HG03135 (cell line): Measurements from ENCODE around the gene UNC45A.

ENCODE experiments used
- ATAC-seq: cut with Tn5 transposase; IDR thresholded peaks from one replicate; pipeline ENCODE4 v1.9.1; 2021; ENCODE audit warnings: mild to moderate bottlenecking, moderate library complexity; ENCODE audit not compliant: unreplicated experiment

The UNC45A gene

DNA sequence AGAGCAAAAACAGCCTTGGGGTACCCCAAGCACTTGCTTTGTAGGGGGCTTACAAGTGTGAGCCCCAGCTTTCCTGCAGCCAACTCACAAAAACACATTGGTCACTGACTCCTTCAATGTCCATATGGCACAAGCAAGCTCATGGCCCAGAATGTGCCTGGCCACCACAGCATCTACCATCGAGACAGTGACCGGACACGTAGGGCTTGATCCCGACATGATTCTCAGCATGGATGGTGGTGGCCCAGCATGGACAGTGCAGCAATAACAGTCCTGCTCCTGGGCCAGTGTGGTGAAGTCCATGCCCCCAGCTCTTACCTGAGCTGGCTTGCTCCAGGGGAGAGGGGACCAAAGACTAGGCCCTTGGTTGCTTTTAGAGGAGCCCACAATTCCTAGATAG is 6.0 kb downstream of the UNC45A start:
- no peak for ATAC-seq

DNA sequence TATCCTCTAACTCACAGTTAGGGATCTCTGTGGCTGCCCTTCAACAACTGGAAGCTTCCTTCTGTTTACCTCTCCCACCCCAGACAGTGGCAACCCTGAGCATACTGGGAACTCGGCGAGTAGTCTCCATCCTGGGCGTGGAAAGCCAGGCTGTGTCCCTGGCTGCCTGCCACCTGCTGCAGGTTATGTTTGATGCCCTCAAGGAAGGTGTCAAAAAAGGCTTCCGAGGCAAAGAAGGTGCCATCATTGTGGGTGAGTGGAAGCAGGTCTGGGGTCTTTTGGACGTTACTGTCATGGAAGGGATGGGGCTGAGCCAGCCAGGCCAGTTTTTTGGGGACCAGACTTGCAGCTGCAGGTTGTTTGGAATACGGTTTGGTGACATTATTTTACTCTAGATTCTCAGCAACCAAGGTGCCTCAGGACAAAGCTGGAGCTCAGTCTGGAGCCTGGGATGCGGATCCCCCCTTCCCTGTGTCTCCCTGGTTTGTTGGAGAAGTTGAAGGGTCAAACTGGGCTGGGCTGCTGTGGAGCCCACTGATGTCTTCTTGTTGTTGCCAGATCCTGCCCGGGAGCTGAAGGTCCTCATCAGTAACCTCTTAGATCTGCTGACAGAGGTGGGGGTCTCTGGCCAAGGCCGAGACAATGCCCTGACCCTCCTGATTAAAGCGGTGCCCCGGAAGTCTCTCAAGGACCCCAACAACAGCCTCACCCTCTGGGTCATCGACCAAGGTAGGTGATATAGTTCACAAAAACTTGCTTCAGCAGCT is 7.5 kb downstream of the UNC45A start:
- ATAC-seq: no peak

DNA sequence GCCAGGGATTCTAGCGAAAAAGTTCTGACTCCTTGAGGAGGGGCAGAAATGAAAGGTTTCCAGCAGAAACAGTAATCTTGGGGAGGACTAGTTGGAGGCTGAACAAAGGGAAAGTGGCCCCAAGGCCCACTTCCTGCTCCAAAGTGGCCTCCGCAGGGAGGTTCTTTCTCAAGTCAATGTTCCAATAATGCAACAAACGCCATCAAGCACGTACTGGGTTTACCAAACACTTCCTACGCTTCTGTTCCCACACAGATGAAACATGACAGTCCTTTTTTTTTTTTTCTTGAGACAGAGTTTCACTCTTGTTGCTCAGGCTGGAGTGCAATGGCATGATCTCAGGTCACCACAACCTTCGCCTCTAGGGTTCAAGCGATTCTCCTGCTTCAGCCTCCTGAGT is 10.0 kb downstream of the UNC45A start:
- ATAC-seq: no peak

DNA sequence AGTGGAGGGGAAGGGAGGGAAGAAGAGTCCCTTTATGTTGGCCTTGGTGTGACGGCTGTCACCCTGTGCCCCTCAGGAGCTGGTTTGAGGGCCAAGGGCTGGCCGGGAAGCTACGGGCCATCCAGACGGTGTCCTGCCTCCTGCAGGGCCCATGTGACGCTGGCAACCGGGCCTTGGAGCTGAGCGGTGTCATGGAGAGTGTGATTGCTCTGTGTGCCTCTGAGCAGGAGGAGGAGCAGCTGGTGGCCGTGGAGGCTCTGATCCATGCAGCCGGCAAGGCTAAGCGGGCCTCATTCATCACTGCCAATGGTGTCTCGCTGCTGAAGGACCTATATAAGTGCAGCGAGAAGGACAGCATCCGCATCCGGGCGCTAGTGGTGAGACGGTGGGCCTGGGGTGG is 11.5 kb downstream of the UNC45A start:
- no peak for ATAC-seq

GRCh38 chr15:90946941-90947576 is 12.0 kb downstream of the UNC45A start:
- no peak for ATAC-seq

- no peak for ATAC-seq
Observed at GRCh38 chr15:90947577-90948357, 12.7 kb downstream of the UNC45A start.

GRCh38 chr15:90948506-90948905 is 13.4 kb downstream of the UNC45A start:
- no peak for ATAC-seq

GRCh38 chr15:90949979-90950675 is 15.0 kb downstream of the UNC45A start:
- ATAC-seq: no peak

DNA sequence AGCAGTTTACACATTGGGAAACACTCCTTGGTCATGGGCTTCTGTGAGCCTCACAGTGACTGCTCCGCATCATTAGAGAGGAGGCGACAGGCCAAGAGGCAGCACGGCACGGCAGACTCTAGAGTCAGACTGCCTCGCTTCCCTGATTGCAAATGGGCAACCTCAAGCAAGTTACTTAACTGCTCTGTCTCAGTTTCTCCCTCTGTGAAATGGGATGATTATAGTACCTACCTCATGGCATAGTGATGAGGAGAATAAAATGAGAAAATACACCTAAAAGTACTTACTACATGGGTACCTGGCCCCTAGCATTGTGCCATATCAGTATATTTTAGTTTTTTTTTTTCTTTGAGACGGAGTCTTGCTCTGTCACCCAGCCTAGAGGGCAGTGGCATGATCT is 15.6 kb downstream of the UNC45A start:
- ATAC-seq: no peak

DNA sequence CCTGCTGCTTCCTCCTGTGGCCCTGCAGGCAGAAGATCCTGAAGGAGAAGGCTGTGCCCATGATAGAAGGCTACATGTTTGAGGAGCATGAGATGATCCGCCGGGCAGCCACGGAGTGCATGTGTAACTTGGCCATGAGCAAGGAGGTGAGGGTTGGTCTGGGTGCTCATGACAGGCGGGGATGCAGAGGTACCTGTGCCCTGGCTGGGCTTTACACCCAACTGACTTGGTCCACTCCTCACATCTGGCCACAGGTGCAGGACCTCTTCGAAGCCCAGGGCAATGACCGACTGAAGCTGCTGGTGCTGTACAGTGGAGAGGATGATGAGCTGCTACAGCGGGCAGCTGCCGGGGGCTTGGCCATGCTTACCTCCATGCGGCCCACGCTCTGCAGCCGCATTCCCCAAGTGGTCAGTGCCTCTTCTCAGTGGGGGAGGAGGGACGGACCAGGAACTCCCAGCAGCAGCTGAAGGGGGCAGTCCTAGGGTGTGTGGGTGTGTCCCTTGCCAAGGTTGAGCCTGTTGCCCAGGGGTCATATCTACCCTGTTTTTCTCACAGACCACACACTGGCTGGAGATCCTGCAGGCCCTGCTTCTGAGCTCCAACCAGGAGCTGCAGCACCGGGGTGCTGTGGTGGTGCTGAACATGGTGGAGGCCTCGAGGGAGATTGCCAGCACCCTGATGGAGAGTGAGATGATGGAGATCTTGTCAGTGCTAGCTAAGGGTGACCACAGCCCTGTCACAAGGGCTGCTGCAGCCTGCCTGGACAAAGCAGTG is 18.0 kb downstream of the UNC45A start:
- no peak for ATAC-seq

DNA sequence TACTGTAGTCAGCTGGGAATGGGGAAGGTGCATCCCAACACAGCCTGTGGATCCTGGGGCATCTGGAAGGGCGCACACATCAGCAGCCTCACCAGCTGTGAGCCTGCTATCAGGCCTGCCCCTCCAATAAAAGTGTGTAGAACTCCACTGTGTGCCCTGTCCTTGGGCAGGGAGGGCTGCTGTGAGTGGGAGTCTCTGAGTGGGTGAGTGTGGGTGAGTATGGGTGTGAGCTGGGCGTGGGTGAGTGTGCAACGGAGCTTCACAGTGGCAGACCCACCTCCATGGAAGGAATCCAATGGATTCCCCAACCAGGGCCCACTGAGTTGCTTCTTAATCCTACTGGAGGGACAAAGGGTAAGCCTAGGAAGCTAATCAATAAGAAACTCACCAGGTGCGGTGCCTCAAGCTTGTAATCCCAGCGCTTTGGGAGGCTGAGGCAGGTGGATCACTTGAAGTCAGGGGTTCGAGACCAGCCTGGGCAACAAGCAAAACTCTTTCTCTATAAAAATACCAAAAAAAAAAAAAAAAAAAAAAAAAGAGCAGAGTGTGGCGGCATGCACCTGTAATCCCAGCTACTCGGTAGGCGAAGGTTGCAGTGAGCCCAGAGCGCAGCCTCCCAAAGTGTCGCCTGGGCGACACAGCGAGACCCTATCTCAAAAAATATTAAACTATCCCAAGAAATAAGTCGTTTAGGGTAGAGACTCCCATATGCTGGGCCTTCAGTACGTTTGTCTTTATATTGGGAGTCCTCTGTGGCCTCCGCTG is 19.0 kb downstream of the UNC45A start:
- ATAC-seq: no peak

GRCh38 chr15:90954712-90955623 is 19.9 kb downstream of the UNC45A start, which contains the start of gene RCCD1:
TSS of gene RCCD1 (plus strand) at chr15:90954884. CDS start at chr15:90956735, 1,851 bp downstream.
- ATAC-seq: peak; percentile 91

GRCh38 chr15:90955624-90956273 is 20.7 kb downstream of the UNC45A start:
- ATAC-seq: no peak

GRCh38 chr15:90956274-90957030 is 21.4 kb downstream of the UNC45A start:
- no peak for ATAC-seq

GRCh38 chr15:90957031-90957790 is 22.1 kb downstream of the UNC45A start:
- ATAC-seq: no peak

GRCh38 chr15:90957791-90958190 is 22.7 kb downstream of the UNC45A start:
- ATAC-seq: no peak
